H1 (cell line): ENCODE data around the gene HMGCL. TPM values are rescaled to one million over a fixed set of nuclear protein-coding genes. Genes with fewer than 3 reads are reported as not detected.

Experiments
- ASH2L ChIP-seq: fragments of 200-600, 300-600 bp; sonication (generic); IDR thresholded peaks from one replicate; pipeline ENCODE4 v1.7.1; 2017; ENCODE audit warnings: low read length
- BCL11A ChIP-seq, 2 experiments: IDR thresholded peaks; one replicate each; pipeline ENCODE4 v1.6.1; 2011; ENCODE audit warnings: low read depth in 2 of 2, low read length in 2 of 2, mild to moderate bottlenecking in 2 of 2
- CHD2 ChIP-seq: IDR thresholded peaks from 2 replicates; pipeline ENCODE4 v1.6.1; 2012; ENCODE audit warnings: low read length, improper control_type of control experiment
- E2F6 ChIP-seq: IDR thresholded peaks from 2 replicates; pipeline ENCODE4 v1.6.1; 2012; ENCODE audit warnings: inconsistent platforms
- EP300 ChIP-seq, 2 experiments: IDR thresholded peaks; 1 replicate in 1 of 2; 2 replicates in 1 of 2; pipeline ENCODE4 v1.6.1; 2011 to 2012; ENCODE audit warnings: low read depth in 2 of 2, low read length in 2 of 2, mild to moderate bottlenecking in 2 of 2, borderline replicate concordance in 1 of 2, inconsistent platforms in 1 of 2, moderate library complexity in 1 of 2
- GABPA ChIP-seq: IDR thresholded peaks from 2 replicates; pipeline ENCODE4 v1.6.1; 2011; ENCODE audit warnings: mild to moderate bottlenecking, low read length, moderate library complexity, borderline replicate concordance; ENCODE audit not compliant: insufficient read depth
- MAFK ChIP-seq: IDR thresholded peaks from 2 replicates; pipeline ENCODE4 v1.6.1; 2012; ENCODE audit warnings: low read depth, mild to moderate bottlenecking, improper control_type of control experiment, low read length
- POLR2AphosphoS5 ChIP-seq: IDR thresholded peaks from 2 replicates; pipeline ENCODE4 v1.6.1; 2011; ENCODE audit warnings: low read depth, low read length
- SIN3A ChIP-seq, 2 experiments: IDR thresholded peaks in 1 of 2; conservative IDR thresholded peaks in 1 of 2; 2 replicates each; pipeline ENCODE4 v1.6.1; 2011 to 2012; ENCODE audit warnings: low read length in 2 of 2, improper control_type of control experiment in 1 of 2, low read depth in 1 of 2, mild to moderate bottlenecking in 1 of 2
- SP2 ChIP-seq: IDR thresholded peaks from 2 replicates; pipeline ENCODE4 v1.6.1; 2012; ENCODE audit warnings: mild to moderate bottlenecking, low read length, inconsistent platforms
- polyA plus RNA-seq, 7 experiments: library from polyadenylated mRNA; depleted of rRNA in 3 of 7; stranded (reverse) in 5 of 7; unstranded in 2 of 7; fragments of >200 nt in 5 of 7; fragments of 200-250 nt in 2 of 7; gene quantifications; 1 replicate in 5 of 7; 2 replicates in 1 of 7; 4 replicates in 1 of 7; pipeline versions ENCODE4 v1.2.1 to v1.2.3, GENCODE V29; 2011 to 2013; ENCODE audit warnings: missing spikeins in 2 of 7, mixed read lengths in 2 of 7
- total RNA-seq: library from RNA; stranded (reverse); fragmentation: NEBNext Ultra II Directional; extraction: Animal tissue kit (Norgen Biotek cat#: 25700); gene quantifications from 2 replicates; pipeline ENCODE4 v1.2.1, GENCODE V29; 2021

Gene HMGCL
- total and polyA plus RNA-seq, 2 of the 8 experiments (the other 6 are each of a cell fraction or from before 2014, with no cell fraction given), result 13.7 to 19.5 TPM

DNA sequence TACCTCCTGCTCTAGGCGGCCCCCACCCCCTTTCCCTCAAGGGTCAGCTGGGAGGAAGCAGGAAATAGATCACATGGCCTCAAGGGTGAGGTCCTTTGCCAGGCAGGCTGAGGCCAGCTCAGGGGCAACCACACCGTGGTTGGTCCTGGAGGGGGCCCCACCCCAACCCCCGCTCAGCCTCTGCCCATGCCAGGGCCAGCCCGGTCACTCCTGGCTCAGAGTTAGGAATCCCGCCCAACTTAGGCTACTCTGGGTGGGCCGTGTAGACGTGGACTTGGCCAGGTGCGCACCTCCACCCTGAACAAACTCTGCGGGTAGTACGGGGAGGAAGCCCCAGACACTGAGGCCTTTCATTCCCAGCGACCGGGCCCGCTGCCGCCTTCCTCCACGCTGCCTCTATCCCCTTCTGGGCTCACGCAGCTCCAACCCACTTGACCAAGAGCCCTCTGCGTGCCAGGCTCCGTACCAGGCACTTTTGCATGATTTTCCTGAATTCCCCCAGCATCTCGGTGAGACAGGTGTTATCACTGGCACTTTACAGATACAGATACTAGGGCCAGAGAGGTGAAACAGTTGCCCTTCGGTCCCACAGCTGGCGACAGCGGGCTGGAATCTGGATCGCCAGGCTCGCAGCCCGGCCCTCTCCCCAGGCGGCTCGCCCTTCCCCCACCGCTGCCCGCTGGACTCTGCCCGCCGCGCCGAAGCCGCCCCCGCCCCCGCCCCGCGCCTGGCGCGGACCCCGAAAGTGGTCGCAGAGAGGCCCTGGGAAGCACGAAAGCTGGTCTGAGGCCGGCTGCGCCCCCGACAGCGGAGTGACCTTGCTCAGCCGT is 25.4 kb downstream of the HMGCL start (continued):
- TF ChIP-seq BCL11A (IDR thresholded peaks at IDR 0.05; ENCODE audit: low read depth in 2 of 2, low read length in 2 of 2), result no peak
- no peak for TF ChIP-seq MAFK
- TF ChIP-seq SP2, result no peak
- peak; percentile 22 for TF ChIP-seq POLR2AphosphoS5
- peak; percentile 23; the same call in 1 of the 2 replicates for TF ChIP-seq E2F6
- TF ChIP-seq SIN3A (conservative IDR thresholded peaks at IDR 0.05 in 1 of 2, IDR thresholded peaks at IDR 0.05 in 1 of 2; ENCODE audit: low read depth in 1 of 2, low read length in 2 of 2), result peak in 1 of 2 experiments; percentile 55; a peak in 1 of 4 replicates
- TF ChIP-seq CHD2, result no peak
- TF ChIP-seq ASH2L, result peak; percentile 41
- TF ChIP-seq GABPA, result no peak
- no peak for TF ChIP-seq EP300 (IDR thresholded peaks at IDR 0.05; ENCODE audit: borderline replicate concordance in 1 of 2, low read depth in 2 of 2, low read length in 2 of 2)
- TF ChIP-seq, all 59 proteins: peak for 8
